HepG2 (cell line): ENCODE results near the gene TPO.

ENCODE experiments used
- ARID2 ChIP-seq: sonication (generic); formaldehyde crosslinking; IDR thresholded peaks from 2 replicates; pipeline ENCODE4 v1.8.1; 2022; ENCODE audit warnings: mild to moderate bottlenecking, missing genetic modification reagents, borderline replicate concordance
- ETV6 ChIP-seq: sonication (generic); formaldehyde crosslinking; conservative IDR thresholded peaks from 2 replicates; pipeline ENCODE4 v1.4.0; 2020; ENCODE audit warnings: missing genetic modification reagents
- EZH2 ChIP-seq: conservative IDR thresholded peaks from 2 replicates; pipeline ENCODE4 v1.6.1; 2012; ENCODE audit warnings: mild to moderate bottlenecking, low read depth, low read length, moderate library complexity
- ONECUT2 ChIP-seq: sonication (generic); formaldehyde crosslinking; IDR thresholded peaks from 2 replicates; pipeline ENCODE4 v1.4.0; 2020; ENCODE audit warnings: missing genetic modification reagents
- RBAK ChIP-seq: sonication (generic); formaldehyde crosslinking; IDR thresholded peaks from 2 replicates; pipeline ENCODE4 v1.5.1; 2020; ENCODE audit warnings: mild to moderate bottlenecking, missing genetic modification reagents
- RBM39 ChIP-seq: fragments of 200-400 bp; formaldehyde crosslinking; IDR thresholded peaks from one replicate; pipeline ENCODE4 v1.6.1; 2018; ENCODE audit warnings: antibody characterized with exemption, mild to moderate bottlenecking, low read depth, low read length; ENCODE audit not compliant: poor library complexity, severe bottlenecking
- RELA ChIP-seq: sonication (generic); formaldehyde crosslinking; IDR thresholded peaks from 2 replicates; pipeline ENCODE4 v1.4.0; 2020; ENCODE audit warnings: missing genetic modification reagents
- TBL1XR1 ChIP-seq: fragments of 150-350 bp; IDR thresholded peaks from 2 replicates; pipeline ENCODE4 v1.6.1; 2014; ENCODE audit warnings: borderline replicate concordance, low read length; ENCODE audit not compliant: partially characterized antibody
- TF ChIP-seq, protein P1 (sequence below): IDR thresholded peaks from 2 replicates; pipeline ENCODE4 v1.6.1; 2012; ENCODE audit warnings: inconsistent platforms
- TF ChIP-seq, protein P2 (sequence below), 2 experiments: fragments of 450-650 bp in 1 of 2; sonication (generic) in 1 of 2; formaldehyde crosslinking; IDR thresholded peaks; 2 replicates each; pipeline versions ENCODE4 v1.5.0 to v1.8.0; 2020 to 2022; ENCODE audit warnings: mild to moderate bottlenecking in 1 of 2, missing genetic modification reagents in 1 of 2

DNA sequence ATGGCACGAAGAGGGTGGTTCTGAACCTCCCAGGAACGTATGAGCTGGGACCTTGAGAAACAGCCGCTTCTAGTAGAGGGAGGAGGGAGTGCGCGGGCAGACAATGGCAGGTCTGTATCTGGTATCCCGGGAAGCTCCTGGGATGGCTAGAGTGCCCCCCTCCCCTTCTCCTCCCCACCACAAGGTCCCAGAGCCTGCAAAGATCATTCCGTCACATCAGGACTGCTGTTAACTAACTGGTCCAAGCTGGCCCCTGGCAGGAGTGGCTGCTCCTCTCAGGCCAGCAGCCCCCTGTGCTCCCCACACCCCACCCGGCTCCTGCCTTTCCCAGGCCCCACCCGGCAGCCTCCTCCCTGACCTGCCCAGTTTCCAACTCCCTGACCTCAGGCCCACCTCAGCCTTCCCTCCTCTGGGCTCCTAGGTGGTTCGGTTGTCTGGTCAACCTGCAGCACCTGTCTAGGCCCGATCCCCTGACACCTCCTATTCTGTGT is 75.0 kb downstream of the TPO start:
- TF ChIP-seq ETV6 = no peak
- TF ChIP-seq TBL1XR1 = no peak
- TF ChIP-seq EZH2 = no peak
- TF ChIP-seq ONECUT2 (CRISPR knock-in tag) = no peak
- TF ChIP-seq, protein P1, sequence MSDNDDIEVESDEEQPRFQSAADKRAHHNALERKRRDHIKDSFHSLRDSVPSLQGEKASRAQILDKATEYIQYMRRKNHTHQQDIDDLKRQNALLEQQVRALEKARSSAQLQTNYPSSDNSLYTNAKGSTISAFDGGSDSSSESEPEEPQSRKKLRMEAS = no peak
- TF ChIP-seq ARID2 (CRISPR knock-in tag) = no peak
- no peak for TF ChIP-seq RBAK
- TF ChIP-seq, protein P2, sequence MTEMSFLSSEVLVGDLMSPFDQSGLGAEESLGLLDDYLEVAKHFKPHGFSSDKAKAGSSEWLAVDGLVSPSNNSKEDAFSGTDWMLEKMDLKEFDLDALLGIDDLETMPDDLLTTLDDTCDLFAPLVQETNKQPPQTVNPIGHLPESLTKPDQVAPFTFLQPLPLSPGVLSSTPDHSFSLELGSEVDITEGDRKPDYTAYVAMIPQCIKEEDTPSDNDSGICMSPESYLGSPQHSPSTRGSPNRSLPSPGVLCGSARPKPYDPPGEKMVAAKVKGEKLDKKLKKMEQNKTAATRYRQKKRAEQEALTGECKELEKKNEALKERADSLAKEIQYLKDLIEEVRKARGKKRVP (CRISPR knock-in tag; IDR thresholded peaks at IDR 0.05) = no peak
- TF ChIP-seq RELA (CRISPR knock-in tag) = no peak
- no peak for TF ChIP-seq RBM39
